Neural progenitor cell (in vitro differentiated cells): ENCODE data around the gene IQCE. TPM values are rescaled to one million over a fixed set of nuclear protein-coding genes. Genes with fewer than 3 reads are reported as not detected.

Experiments used
- DNase-seq: peaks from one replicate; pipeline ENCODE4 v3.0.0-alpha.2; 2016; ENCODE audit warnings: low spot score
- H2AFZ ChIP-seq: fragments of 200-600 bp; sonication (generic); replicated peaks from 2 replicates; pipeline ENCODE4 v1.6.1; 2016; ENCODE audit warnings: antibody characterized with exemption
- H3F3A ChIP-seq: fragments of 200-600 bp; sonication (generic); 2 replicates; pipeline ENCODE4 v1.6.1; 2016; ENCODE audit warnings: antibody characterized with exemption, low read depth
- H3K27ac ChIP-seq: fragments of 200-600 bp; sonication (generic); 2 replicates; pipeline ENCODE4 v1.5.1; 2016; ENCODE audit warnings: mild to moderate bottlenecking
- H3K27me3 ChIP-seq: fragments of 200-600 bp; sonication (generic); 2 replicates; pipeline ENCODE4 v1.6.1; 2016; ENCODE audit warnings: mild to moderate bottlenecking, moderate library complexity
- H3K36me3 ChIP-seq: fragments of 200-600 bp; sonication (generic); 2 replicates; pipeline ENCODE4 v1.5.1; 2016
- H3K4me1 ChIP-seq: fragments of 200-600 bp; sonication (generic); 2 replicates; pipeline ENCODE4 v1.6.1; 2016; ENCODE audit warnings: mixed run types
- H3K4me2 ChIP-seq: fragments of 200-600 bp; sonication (generic); 2 replicates; pipeline ENCODE4 v1.6.1; 2016
- H3K4me3 ChIP-seq: fragments of 200-600 bp; sonication (generic); 2 replicates; pipeline ENCODE4 v1.5.1; 2016
- H3K79me2 ChIP-seq: fragments of 200-600 bp; sonication (generic); 2 replicates; pipeline ENCODE4 v1.6.1; 2016; ENCODE audit warnings: low read depth
- H3K9ac ChIP-seq: fragments of 200-600 bp; sonication (generic); 2 replicates; pipeline ENCODE4 v1.6.1; 2016
- H3K9me3 ChIP-seq: fragments of 200-600 bp; sonication (generic); 2 replicates; pipeline ENCODE4 v1.5.1; 2016; ENCODE audit warnings: low read depth
- H4K20me1 ChIP-seq: fragments of 200-600 bp; sonication (generic); 2 replicates; pipeline ENCODE4 v1.6.1; 2016; ENCODE audit warnings: low read depth
- H3K27ac Mint-ChIP-seq: 3 replicates; pipeline ENCODE4 v1.8.0; 2021; ENCODE audit warnings: mixed read lengths
- H3K27me3 Mint-ChIP-seq: 2 replicates; pipeline ENCODE4 v1.8.0; 2022; ENCODE audit warnings: low read depth, mild to moderate bottlenecking, inconsistent platforms, moderate library complexity, mixed read lengths; ENCODE audit not compliant: insufficient read depth
- H3K36me3 Mint-ChIP-seq: 3 replicates; pipeline ENCODE4 v1.8.0; 2021; ENCODE audit warnings: mixed read lengths
- H3K4me1 Mint-ChIP-seq: 3 replicates; pipeline ENCODE4 v1.8.0; 2021; ENCODE audit warnings: mixed read lengths
- H3K4me3 Mint-ChIP-seq: 3 replicates; pipeline ENCODE4 v1.8.0; 2021; ENCODE audit warnings: mild to moderate bottlenecking, moderate library complexity, mixed read lengths
- H3K9me3 Mint-ChIP-seq: 3 replicates; pipeline ENCODE4 v1.8.0; 2020; ENCODE audit warnings: mixed read lengths
- CTCF ChIP-seq: fragments of 200-600 bp; sonication (generic); IDR thresholded peaks from 2 replicates; pipeline ENCODE4 v1.5.1; 2017; ENCODE audit warnings: antibody characterized with exemption, mild to moderate bottlenecking
- EZH2 ChIP-seq: fragments of 200-600 bp; sonication (generic); IDR thresholded peaks from 2 replicates; pipeline ENCODE4 v1.6.1; 2017; ENCODE audit warnings: antibody characterized with exemption, mild to moderate bottlenecking, moderate library complexity
- EZH2phosphoT487 ChIP-seq: fragments of 200-600 bp; sonication (generic); IDR thresholded peaks from 2 replicates; pipeline ENCODE4 v1.6.1; 2017; ENCODE audit warnings: antibody characterized with exemption
- total RNA-seq: library from RNA; depleted of rRNA; stranded (reverse); fragments of >200 nt; gene quantifications from 2 replicates; pipeline ENCODE4 v1.2.3, GENCODE V29; 2015; ENCODE audit warnings: low replicate concordance

IQCE gene
- total RNA-seq, 1 donor from 2014 or later, result 4.6 TPM

- no peaks in the 10 kb centered on the region for H3K9me3 Mint-ChIP-seq
- no peaks in the 10 kb centered on the region for H3K27me3 Mint-ChIP-seq
- no peak overlapping the region for H3K27ac ChIP-seq
- peaks cover 5% of the 10 kb centered on the region for H3F3A ChIP-seq
- no peak overlapping the region for H3K9ac ChIP-seq
- no peak for DNase-seq
- no peaks in the 10 kb centered on the region for H3K27me3 ChIP-seq
- no peak overlapping the region for H3K4me3 ChIP-seq
- TF ChIP-seq CTCF (no peak), EZH2 (no peak), EZH2phosphoT487 (no peak)
- peaks cover 2% of the 10 kb centered on the region for H3K36me3 Mint-ChIP-seq
- no peaks in the 10 kb centered on the region for H3K36me3 ChIP-seq
- H3K9me3 ChIP-seq, result no peaks in the 10 kb centered on the region
- peaks cover 9% of the 10 kb centered on the region for H3K4me1 ChIP-seq
- H4K20me1 ChIP-seq, result peaks cover 60% of the 10 kb centered on the region
- peaks cover 24% of the 10 kb centered on the region for H3K4me1 Mint-ChIP-seq
- no peak overlapping the region for H3K27ac Mint-ChIP-seq
- H3K4me3 Mint-ChIP-seq, result peak overlapping the region; percentile 30
- H2AFZ ChIP-seq, result no peak overlapping the region
- H3K4me2 ChIP-seq, result no peak overlapping the region
- H3K79me2 ChIP-seq, result peaks cover 46% of the 10 kb centered on the region
Measured at GRCh38 chr7:2646336-2646679, 87.5 kb downstream of the IQCE start.

GRCh38 chr7:2646680-2647571 is 88.1 kb downstream of the IQCE start:
- H4K20me1 ChIP-seq, result peaks cover 55% of the 10 kb centered on the region
- no peaks in the 10 kb centered on the region for H3K36me3 ChIP-seq
- no peak overlapping the region for H3K4me3 ChIP-seq

GRCh38 chr7:2647594-2648172 is 88.9 kb downstream of the IQCE start:
- Histone ChIP-seq H3K79me2 (peaks cover 36% of the 10 kb centered on the region), H3K27me3 (no peaks in the 10 kb centered on the region), H4K20me1 (peaks cover 48% of the 10 kb centered on the region), H3K9me3 (no peaks in the 10 kb centered on the region), H2AFZ (no peak overlapping the region), H3F3A (no peaks in the 10 kb centered on the region), H3K4me1 (peaks cover 9% of the 10 kb centered on the region), H3K4me3 (no peak overlapping the region), H3K27ac (no peak overlapping the region), H3K36me3 (no peaks in the 10 kb centered on the region), H3K4me2 (no peak overlapping the region), H3K9ac (no peak overlapping the region)
- no peak overlapping the region for H3K4me3 Mint-ChIP-seq
- H3K9me3 Mint-ChIP-seq, result no peaks in the 10 kb centered on the region
- TF ChIP-seq EZH2 (no peak), EZH2phosphoT487 (no peak), CTCF (no peak)
- H3K27me3 Mint-ChIP-seq, result no peaks in the 10 kb centered on the region
- no peak for DNase-seq
- H3K36me3 Mint-ChIP-seq, result peaks cover 6% of the 10 kb centered on the region
- no peak overlapping the region for H3K27ac Mint-ChIP-seq
- H3K4me1 Mint-ChIP-seq, result peaks cover 23% of the 10 kb centered on the region

More at GRCh38 chr7:2646680-2647571, 88.1 kb downstream of the IQCE start:
- peak; percentile 37 for DNase-seq
- no peaks in the 10 kb centered on the region for H3K27me3 ChIP-seq
- Mint-ChIP-seq H3K27ac (no peak overlapping the region), H3K4me1 (peaks cover 23% of the 10 kb centered on the region), H3K4me3 (no peak overlapping the region), H3K27me3 (no peaks in the 10 kb centered on the region), H3K9me3 (no peaks in the 10 kb centered on the region), H3K36me3 (peaks cover 4% of the 10 kb centered on the region)
- no peak overlapping the region for H3K9ac ChIP-seq
- H2AFZ ChIP-seq, result no peak overlapping the region
- H3F3A ChIP-seq, result peaks cover 3% of the 10 kb centered on the region
- H3K4me1 ChIP-seq, result peaks cover 9% of the 10 kb centered on the region
- no peak overlapping the region for H3K4me2 ChIP-seq
- TF ChIP-seq EZH2phosphoT487 (no peak), CTCF (no peak), EZH2 (no peak)
- no peaks in the 10 kb centered on the region for H3K9me3 ChIP-seq
- peaks cover 44% of the 10 kb centered on the region for H3K79me2 ChIP-seq
- no peak overlapping the region for H3K27ac ChIP-seq
